Keratinocyte (primary cell): ENCODE data around the gene FGF2.

ENCODE experiments used
- CTCF ChIP-seq, 3 experiments: IDR thresholded peaks in 1 of 3; conservative IDR thresholded peaks in 1 of 3; optimal IDR thresholded peaks in 1 of 3; 2 replicates in 2 of 3; 3 replicates in 1 of 3; pipeline versions ENCODE3 to v1.5.1; 2011; ENCODE audit warnings: low read length in 3 of 3, mild to moderate bottlenecking in 3 of 3, moderate library complexity in 2 of 3, control low read depth in 1 of 3, inconsistent platforms in 1 of 3; ENCODE audit not compliant: insufficient read depth in 2 of 3; ENCODE audit errors: extremely low read depth in 1 of 3
- EZH2 ChIP-seq: IDR thresholded peaks from one replicate; pipeline ENCODE4 v1.6.1; 2012; ENCODE audit warnings: inconsistent platforms, mild to moderate bottlenecking, low read length, moderate library complexity

DNA sequence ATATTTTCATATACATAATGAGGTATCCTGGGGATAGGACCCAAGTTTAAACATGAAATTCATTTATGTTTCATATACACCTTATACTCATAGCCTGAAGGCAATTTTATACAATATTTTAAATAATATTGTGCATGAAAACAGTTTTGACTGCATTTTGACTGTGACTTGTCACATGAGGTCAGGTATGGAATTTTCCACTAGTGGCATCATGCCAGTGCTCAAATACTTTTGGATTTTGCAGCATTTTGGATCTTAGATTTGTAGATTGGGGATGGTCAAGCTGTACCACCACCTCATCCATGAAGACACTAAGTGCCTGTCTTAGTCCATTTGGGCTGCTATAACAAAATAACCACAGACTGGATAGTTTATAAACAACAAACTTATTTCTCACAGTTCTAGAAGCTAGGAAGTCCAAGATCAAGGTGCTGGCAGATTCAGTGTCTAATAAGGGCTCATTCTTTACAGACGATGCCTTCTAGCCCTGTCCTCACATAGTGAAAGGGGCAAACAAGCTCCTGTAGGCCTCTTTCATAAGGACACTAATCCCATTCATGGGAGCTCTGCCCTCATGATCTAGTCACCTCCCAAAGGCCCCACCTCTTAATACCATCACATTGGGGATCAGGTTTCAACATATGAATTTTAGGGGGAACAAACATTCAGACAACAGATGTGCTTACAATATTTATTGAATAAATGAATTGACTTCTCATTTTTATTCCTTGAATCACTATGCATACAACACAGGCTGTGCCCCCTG, 86.4 kb downstream of the FGF2 start:
- TF ChIP-seq CTCF (optimal IDR thresholded peaks at IDR 0.05 in 1 of 3, IDR thresholded peaks at IDR 0.05 in 1 of 3, conservative IDR thresholded peaks at IDR 0.05 in 1 of 3; ENCODE audit: extremely low read depth in 1 of 3, insufficient read depth in 2 of 3, low read length in 3 of 3) (no peak), EZH2 (no peak)
